Measurements from ENCODE around the gene SHROOM4. TPM values are rescaled to one million over a fixed set of nuclear protein-coding genes. Genes with fewer than 3 reads are reported as not detected.

SHROOM4 gene
- total and polyA plus RNA-seq, 3 donors from 2014 or later = 1.9 to 6.5 (median 4.6) TPM

DNA sequence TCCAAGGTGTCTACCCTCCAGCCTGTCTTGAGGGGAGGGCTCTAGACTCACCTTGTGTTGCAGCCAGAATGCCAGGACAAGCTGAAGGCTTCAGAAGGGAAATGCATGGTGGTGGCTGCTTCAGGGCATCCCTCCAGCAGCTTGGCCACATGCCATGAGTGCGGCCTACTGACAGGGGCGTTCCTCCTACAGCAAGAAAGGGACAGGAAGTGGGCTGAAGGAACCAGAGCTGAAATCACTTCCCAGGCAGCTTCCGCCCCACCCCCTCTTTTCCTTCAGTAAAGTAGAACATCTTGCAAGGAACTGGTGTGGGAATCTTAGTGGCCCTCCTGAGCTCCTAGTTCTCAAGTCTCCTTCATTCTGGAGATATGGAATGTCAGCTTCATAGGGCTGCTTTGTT is 175.9 kb downstream of the SHROOM4 start:
- intact Hi-C loops (cut with DNase I; ENCODE audit: low total_unique reads) = no loop called here

DNA sequence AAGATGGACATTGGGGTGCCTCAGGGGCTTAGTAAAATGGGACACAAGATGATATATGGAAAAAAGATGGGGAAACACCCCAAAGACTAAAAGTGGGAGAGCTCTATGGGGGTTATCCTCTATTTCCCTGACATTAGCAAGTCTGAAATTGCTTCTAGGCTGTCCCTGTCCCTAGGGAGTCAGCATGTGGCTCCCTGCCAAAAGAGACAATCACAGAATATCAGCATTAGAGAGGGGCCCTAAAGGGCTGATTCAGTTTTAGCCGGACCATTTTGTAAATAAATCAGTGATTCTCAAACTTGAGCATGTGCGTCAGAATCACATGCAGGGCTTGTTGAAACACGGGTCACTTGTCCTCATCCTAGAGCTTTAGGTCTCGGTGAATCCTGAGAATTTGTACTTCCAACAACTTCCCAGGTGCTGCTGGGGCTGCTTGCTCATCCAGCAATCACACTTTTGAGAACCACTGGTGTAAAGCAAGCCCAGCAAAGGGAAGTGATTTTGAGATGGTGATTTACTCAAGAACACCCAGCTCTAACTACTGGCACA is 178.1 kb downstream of the SHROOM4 start:
- Histone ChIP-seq H3K4me3 (no peak overlapping the region), H3K4me1 (no peaks in the 10 kb centered on the region), H3K9me3 (no peaks in the 10 kb centered on the region), H3K36me3 (ENCODE audit: low read depth, missing control alignments) (no peaks in the 10 kb centered on the region), H3K27ac (no peak overlapping the region), H3K27me3 (no peaks in the 10 kb centered on the region)
- intact Hi-C loops (cut with DNase I; ENCODE audit: low total_unique reads) = no loop called here
- WGBS, 2 donors = 50 to 84% methylated on average over 2 to 4 of the region's 4 CpGs
- DNase-seq = peak; percentile 14
- TF ChIP-seq POLR2A (IDR thresholded peaks at IDR 0.05) = no peak
- TF ChIP-seq, protein P1, sequence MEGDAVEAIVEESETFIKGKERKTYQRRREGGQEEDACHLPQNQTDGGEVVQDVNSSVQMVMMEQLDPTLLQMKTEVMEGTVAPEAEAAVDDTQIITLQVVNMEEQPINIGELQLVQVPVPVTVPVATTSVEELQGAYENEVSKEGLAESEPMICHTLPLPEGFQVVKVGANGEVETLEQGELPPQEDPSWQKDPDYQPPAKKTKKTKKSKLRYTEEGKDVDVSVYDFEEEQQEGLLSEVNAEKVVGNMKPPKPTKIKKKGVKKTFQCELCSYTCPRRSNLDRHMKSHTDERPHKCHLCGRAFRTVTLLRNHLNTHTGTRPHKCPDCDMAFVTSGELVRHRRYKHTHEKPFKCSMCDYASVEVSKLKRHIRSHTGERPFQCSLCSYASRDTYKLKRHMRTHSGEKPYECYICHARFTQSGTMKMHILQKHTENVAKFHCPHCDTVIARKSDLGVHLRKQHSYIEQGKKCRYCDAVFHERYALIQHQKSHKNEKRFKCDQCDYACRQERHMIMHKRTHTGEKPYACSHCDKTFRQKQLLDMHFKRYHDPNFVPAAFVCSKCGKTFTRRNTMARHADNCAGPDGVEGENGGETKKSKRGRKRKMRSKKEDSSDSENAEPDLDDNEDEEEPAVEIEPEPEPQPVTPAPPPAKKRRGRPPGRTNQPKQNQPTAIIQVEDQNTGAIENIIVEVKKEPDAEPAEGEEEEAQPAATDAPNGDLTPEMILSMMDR (IDR thresholded peaks at IDR 0.05) = no peak

More for the DNA sequence above, 175.9 kb downstream of the SHROOM4 start:
- Histone ChIP-seq H3K9me3 (no peaks in the 10 kb centered on the region), H3K36me3 (ENCODE audit: low read depth, missing control alignments) (no peaks in the 10 kb centered on the region), H3K27me3 (no peaks in the 10 kb centered on the region), H3K4me3 (no peak overlapping the region), H3K27ac (no peak overlapping the region), H3K4me1 (no peaks in the 10 kb centered on the region)
- 68% methylated on average over 2 of the region's 3 CpGs; no CpG with 5 or more reads in 1 of the 2 donors for WGBS, 2 donors
- no peak for TF ChIP-seq POLR2A (IDR thresholded peaks at IDR 0.05)
- TF ChIP-seq, protein P1 (IDR thresholded peaks at IDR 0.05) = no peak
- DNase-seq = no peak

DNA sequence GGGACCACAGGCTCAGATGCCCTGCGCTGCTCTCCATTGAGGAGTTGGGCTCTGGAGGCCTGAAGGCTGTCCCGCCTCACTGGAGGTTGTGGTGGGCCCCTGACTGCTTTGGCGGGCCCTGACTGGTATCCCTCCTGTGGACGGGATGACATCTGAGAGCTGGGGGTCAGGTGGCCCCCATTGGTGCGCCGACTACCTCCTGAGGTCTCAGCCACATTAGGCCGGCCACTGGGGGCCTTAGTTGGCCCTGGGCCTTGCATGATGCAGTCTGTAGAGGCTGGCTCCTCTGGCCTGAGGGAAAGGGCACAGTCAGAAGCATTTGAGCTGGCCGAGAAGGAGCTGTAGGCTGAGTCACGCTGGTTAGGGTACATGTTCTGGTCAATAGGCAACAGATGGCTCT is 178.8 kb downstream of the SHROOM4 start:
- H3K27me3 ChIP-seq = no peaks in the 10 kb centered on the region
- no peak overlapping the region for H3K4me3 ChIP-seq
- no peak overlapping the region for H3K27ac ChIP-seq
- WGBS, 2 donors = 94% methylated on average over 5 of the region's 9 CpGs; no CpG with 5 or more reads in 1 of the 2 donors
- H3K4me1 ChIP-seq = no peaks in the 10 kb centered on the region
- TF ChIP-seq, protein P1 (IDR thresholded peaks at IDR 0.05) = no peak
- TF ChIP-seq POLR2A (IDR thresholded peaks at IDR 0.05) = no peak
- no peaks in the 10 kb centered on the region for H3K9me3 ChIP-seq
- no peak for DNase-seq
- intact Hi-C loops (cut with DNase I; ENCODE audit: low total_unique reads) = no loop called here
- no peaks in the 10 kb centered on the region for H3K36me3 ChIP-seq (ENCODE audit: low read depth, missing control alignments)

DNA sequence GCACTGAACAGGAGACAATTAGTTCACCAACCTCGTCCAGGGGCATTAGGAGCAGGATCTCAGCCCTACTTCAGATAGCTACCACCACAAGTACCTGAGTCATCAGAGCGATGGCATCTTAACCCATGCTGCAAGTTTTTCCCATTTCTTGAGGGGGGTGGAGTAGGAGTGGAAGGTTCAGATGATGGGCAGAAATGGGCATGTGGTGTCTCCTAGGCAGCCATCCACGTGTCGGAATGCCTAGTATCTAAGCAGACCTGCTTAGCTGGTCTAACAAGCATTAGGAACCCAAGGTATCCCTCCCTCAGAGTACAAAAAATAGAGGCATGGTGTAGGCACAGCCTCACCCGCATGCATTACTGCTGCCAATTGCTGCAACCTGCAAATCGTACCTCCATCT is 184.2 kb downstream of the SHROOM4 start:
- H3K36me3 ChIP-seq (ENCODE audit: low read depth, missing control alignments) = no peaks in the 10 kb centered on the region
- H3K4me1 ChIP-seq = no peaks in the 10 kb centered on the region
- no peak for DNase-seq
- WGBS, 2 donors = 78 to 84% methylated on average over 6 of the region's 6 CpGs
- H3K4me3 ChIP-seq = no peak overlapping the region
- H3K27ac ChIP-seq = no peak overlapping the region
- TF ChIP-seq POLR2A (IDR thresholded peaks at IDR 0.05) = no peak
- TF ChIP-seq, protein P1 (IDR thresholded peaks at IDR 0.05) = no peak
- no peaks in the 10 kb centered on the region for H3K27me3 ChIP-seq
- H3K9me3 ChIP-seq = no peaks in the 10 kb centered on the region
- intact Hi-C loops (cut with DNase I; ENCODE audit: low total_unique reads) = no loop called here

DNA sequence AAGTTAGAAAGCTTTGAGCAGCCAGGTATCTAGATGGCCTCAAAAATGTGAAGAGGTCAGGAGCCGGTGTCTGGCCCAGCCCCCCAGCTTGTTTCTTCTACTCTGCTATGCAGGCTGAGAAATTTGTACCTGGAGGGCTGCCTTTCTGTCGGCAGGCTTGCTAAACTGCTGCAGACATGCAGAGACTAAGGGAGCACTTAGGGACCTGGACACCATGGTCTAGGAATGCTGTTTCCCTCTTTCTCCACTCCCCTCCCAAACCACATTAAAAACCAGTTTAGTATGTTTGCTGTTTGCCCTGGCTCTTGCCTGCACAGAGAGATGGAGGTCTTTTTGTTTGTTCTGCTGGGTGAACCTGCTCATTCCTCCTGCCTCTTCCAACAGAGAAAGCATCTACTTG is 186.3 kb downstream of the SHROOM4 start:
- Histone ChIP-seq H3K36me3 (ENCODE audit: low read depth, missing control alignments) (no peaks in the 10 kb centered on the region), H3K4me1 (no peaks in the 10 kb centered on the region), H3K27ac (no peak overlapping the region), H3K27me3 (no peaks in the 10 kb centered on the region), H3K4me3 (no peak overlapping the region), H3K9me3 (no peaks in the 10 kb centered on the region)
- no peak for DNase-seq
- WGBS, 2 donors = 63 to 93% methylated on average over 2 of the region's 2 CpGs
- TF ChIP-seq, protein P1 (IDR thresholded peaks at IDR 0.05) = no peak
- TF ChIP-seq POLR2A (IDR thresholded peaks at IDR 0.05) = no peak
- intact Hi-C loops (cut with DNase I; ENCODE audit: low total_unique reads) = no loop called here
